Measurements from ENCODE around the gene SMPD3. TPM values are rescaled to one million over a fixed set of nuclear protein-coding genes. Genes with fewer than 3 reads are reported as not detected.

The SMPD3 gene
- total and polyA plus RNA-seq, 2 of the 8 experiments (the other 6 are each of a cell fraction or from before 2014, with no cell fraction given), result 0.39 to 1.3 TPM

- TF ChIP-seq CBX8 (IDR thresholded peaks at IDR 0.05; ENCODE audit: borderline replicate concordance, low read depth, low read length) (no peak), POLR2AphosphoS5 (IDR thresholded peaks at IDR 0.05; ENCODE audit: low read depth, low read length) (no peak), ATF3 (IDR thresholded peaks at IDR 0.05; ENCODE audit: insufficient read depth, low read depth, low read length) (no peak), TAF1 (IDR thresholded peaks at IDR 0.05; ENCODE audit: low read depth, low read length) (no peak), ZNF274 (IDR thresholded peaks at IDR 0.05; ENCODE audit: borderline replicate concordance, extremely low read depth, low read length) (no peak), KDM4A (IDR thresholded peaks at IDR 0.05; ENCODE audit: low read depth, low read length, severe bottlenecking) (no peak)
Measured at GRCh38 chr16:68363658-68364521, 84.4 kb downstream of the SMPD3 start (continued).
